Ishikawa (cell line): ENCODE data around the gene ENPP5.

Experiments
- FOXM1 ChIP-seq: IDR thresholded peaks from 2 replicates; pipeline ENCODE4 v1.6.1; 2012; ENCODE audit warnings: low read depth, borderline replicate concordance
- RAD21 ChIP-seq: IDR thresholded peaks from 2 replicates; pipeline ENCODE4 v1.6.1; 2012; ENCODE audit warnings: low read depth

GRCh38 chr6:46138281-46138680, 32.5 kb downstream of the ENPP5 start:
- no peak for TF ChIP-seq FOXM1
- no peak for TF ChIP-seq RAD21
